ENCODE measurements around the gene TMEM94.
A peak's percentile ranks its signal among the peaks of the same experiment; 100 is the strongest.

Gene TMEM94

GRCh38 chr17:75530837-75531720 lies 74.6 kb downstream of the TMEM94 start:
- DNase-seq: no peak

- no peak for DNase-seq
Measured at GRCh38 chr17:75531721-75532072, 75.3 kb downstream of the TMEM94 start.

- DNase-seq: peak; percentile 28 to 45
Measured at GRCh38 chr17:75535119-75535537, 78.7 kb downstream of the TMEM94 start.

- DNase-seq: no peak
Measured at GRCh38 chr17:75535871-75536270, 79.4 kb downstream of the TMEM94 start.

- no peak for DNase-seq
Measured at GRCh38 chr17:75536366-75536765, 79.9 kb downstream of the TMEM94 start.

GRCh38 chr17:75539967-75540729 lies 83.7 kb downstream of the TMEM94 start:
- no peak for DNase-seq

- DNase-seq: no peak
Measured at GRCh38 chr17:75540923-75541503, 84.6 kb downstream of the TMEM94 start.

GRCh38 chr17:75542229-75542628 lies 85.8 kb downstream of the TMEM94 start:
- DNase-seq: no peak

- DNase-seq: no peak
Measured at GRCh38 chr17:75542728-75543336, 86.4 kb downstream of the TMEM94 start.

- no peak for DNase-seq
Measured at GRCh38 chr17:75544250-75544649, 87.8 kb downstream of the TMEM94 start.

- no peak for DNase-seq
Measured at GRCh38 chr17:75546181-75546580, 89.7 kb downstream of the TMEM94 start.

GRCh38 chr17:75547091-75547490 lies 90.7 kb downstream of the TMEM94 start:
- DNase-seq: no peak

GRCh38 chr17:75548813-75549212 lies 92.4 kb downstream of the TMEM94 start:
- DNase-seq: no peak

All from activated CD4-positive, alpha-beta T cell treated with anti-CD3 and anti-CD28 coated beads, Interleukin-2, amount 50 U/mL, for 4 hours (primary cell).